ENCODE measurements around the gene BLVRB.
"Not testable (repeated sequence)": the region's sequence is repeated elsewhere in the genome, so short reads cannot be mapped to it uniquely, and the experiment has no call there.

The BLVRB gene

DNA sequence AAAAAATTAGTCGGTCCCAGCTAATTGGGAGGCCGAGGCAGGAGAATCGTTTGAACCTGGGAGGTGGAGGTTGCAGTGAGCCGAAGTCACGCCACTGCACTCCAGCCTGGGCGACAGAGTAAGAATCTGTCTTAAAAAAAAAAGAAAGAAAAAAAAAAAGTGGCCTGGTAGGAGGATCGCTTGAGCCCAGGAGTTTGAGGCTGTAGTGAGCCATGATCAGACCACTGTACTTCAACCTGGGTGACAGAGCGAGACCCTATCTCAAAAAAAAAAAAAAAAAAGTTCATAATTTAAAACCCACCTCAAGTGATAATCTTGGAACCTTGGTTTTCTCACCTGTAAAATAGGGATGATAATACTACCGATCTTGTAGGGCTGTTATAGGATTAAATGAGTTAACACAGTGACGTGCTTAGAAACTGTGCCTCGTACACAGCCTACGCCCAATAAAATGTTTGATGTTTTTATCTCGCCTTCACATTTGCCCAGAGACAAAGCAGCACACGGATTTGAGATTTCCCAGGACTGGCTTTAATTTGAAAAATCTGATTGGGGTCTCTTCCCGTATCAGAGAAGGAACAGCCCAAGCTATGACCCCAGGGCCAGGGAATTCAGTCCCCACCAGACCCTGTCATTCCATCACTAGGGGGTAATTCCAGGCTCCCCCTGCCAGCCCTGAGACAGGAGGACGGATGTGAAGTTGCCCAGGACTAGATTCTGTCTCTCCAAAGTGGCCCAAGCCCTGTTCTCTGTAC, 43.4 kb downstream of the BLVRB start:
- DNase-seq, result no peak

DNA sequence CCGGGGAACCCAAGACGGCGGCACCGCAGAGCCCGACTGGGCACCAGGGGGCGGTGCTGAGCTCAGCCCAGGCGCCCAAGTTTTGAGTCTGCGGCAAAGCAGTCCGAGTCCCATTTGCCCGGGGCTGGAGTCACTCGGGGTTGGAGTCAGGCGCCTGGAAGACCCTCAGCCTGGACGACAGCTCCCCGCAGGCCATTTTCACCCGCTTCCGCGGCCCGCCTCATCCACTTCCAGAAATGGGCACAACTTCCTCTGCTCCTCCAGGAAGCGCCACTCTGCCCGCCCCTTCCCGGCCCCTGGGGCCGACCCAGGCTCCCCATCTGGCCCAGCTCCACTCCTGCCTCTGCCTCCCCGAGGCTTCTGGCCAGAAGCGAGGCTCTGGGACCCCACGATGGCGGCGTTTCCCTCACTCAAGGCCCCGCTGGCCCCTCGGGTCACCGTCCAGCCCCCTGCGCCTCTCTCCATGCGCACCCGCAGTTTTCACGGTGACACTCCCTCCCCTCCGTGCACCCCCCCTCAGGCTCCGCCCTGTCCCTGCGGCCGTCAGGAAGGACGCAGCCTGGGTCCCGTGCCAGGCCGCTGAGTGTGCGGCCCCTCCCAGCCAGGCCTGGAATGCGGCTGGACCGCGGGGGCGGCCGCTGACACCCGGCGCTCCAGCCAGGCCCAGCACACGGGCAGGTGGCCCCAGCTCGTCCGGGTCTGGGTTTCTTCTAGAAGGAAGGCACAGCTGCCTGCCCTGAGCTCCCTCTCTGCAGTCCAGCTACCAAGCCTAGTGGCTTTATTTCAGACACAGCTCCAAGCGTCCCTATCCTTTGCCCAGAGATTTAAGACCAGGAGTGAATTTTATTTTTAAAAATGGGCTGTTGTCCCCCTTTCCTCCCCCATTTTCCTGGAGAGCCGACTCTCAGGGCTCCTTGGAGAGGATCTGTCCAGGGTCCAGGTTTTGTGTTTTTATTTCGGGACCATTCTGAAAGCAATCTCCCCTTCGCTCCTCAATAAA, 44.5 kb downstream of the BLVRB start:
- DNase-seq, result peak; percentile 68 to 79

DNA sequence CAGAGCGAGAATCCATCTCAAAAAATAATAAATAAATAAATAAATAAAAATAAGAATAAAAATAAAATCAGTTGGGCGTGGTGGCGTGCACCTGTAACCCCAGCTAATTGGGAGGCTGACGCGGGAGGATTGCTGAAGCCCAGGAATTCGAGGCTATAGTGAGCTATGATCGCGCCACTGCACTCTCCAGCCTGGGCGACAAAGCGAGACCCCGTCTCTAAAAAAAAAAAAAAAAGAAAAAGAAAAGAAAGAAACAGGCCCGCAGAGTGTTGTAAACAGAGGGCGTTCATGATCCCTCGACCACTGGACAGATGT, 45.1 kb downstream of the BLVRB start:
- no peak for DNase-seq

DNA sequence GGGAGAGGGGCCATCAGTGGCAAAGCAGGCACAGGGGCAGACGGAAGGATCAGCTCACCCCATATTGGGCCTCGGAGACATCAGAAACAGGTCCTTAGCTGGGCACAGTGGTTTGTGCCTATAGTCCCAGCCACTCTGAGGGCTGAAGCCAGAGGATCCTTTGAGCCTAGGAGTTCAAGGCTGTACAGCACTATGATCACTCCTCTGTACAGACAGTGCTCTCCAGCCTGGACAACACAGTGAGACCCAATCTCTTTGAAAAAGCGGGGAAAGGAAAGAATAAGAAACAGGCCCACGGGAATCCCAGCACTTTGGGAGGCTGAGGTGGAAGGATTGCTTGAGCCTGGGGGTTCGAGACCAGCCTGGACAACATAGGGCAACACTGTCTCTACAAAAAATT, 45.8 kb downstream of the BLVRB start:
- DNase-seq, result no peak

GRCh38 chr19:40419066-40419612, 46.4 kb downstream of the BLVRB start:
- no peak for DNase-seq

DNA sequence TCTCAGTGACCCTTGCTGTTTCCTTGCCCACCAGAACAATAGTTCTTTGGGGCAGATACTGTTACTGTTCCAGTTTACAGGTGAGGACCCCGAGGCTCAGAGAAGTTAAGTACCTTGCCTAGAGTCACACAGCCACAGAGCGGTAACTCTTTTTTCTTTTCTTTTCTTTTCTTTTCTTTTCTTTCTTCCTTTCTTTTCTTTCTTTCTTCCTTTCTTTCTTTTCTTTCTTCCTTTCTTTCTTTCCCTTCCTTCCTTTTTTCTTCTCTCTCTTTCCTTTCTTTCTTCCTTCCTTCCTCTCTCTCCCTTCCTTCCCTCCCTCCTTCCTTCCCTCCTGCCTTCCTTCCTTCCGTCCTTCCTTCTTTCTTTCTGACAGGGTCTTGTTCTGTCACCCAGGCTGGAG, 47.5 kb downstream of the BLVRB start:
- no peak for DNase-seq

DNA sequence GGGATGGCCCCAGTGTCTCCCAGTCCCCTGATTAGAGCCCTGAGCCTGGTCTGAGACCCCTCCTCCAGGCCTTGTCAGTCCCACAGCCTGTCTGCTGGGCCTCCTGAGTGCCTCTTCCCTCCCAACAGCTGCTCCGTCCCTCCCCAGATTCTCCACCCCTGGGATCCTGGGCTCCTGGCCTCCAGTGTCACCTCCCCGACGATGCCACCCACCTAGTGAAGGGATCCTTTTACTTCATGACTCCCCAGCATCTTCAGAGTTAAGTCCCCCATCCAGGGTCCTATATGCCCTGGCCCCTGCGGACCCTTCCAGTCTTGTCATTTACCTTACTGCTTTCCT, 47.9 kb downstream of the BLVRB start:
- DNase-seq, result no peak

DNA sequence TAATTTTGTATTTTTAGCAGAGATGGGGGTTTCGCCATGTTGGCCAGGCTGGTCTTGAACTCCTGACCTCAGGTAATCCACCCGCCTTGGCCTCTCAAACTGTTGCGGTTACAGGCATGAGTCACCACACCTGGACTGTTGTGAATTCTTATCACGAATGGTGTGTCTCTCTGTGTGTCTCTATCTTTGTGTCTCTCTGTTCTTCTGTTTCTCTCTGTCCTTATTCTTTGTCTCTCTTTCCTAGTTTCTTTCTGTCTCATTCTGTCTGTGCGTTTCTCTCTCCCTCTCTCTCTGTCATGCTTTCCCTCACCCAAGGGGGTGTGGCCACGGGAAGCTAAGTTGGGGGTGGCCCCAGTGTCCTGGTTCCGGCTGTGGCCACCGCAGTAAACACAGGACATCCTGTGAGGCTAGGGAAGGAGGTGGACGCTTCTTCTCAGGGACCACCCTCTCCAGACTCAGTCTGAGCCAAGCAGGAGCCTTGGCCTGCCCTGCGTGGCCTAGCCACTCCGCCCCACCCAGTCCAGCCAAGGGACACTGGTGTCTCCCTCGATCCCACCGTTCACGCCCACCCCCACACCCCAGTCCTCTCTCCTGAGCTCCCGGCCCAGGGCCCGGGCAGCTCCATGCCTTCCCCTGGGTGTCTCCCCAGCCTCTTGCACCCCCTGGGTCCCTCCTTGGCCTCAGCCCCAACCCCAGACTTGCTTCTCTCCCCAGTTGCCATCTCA, 48.5 kb downstream of the BLVRB start:
- no peak for DNase-seq

DNA sequence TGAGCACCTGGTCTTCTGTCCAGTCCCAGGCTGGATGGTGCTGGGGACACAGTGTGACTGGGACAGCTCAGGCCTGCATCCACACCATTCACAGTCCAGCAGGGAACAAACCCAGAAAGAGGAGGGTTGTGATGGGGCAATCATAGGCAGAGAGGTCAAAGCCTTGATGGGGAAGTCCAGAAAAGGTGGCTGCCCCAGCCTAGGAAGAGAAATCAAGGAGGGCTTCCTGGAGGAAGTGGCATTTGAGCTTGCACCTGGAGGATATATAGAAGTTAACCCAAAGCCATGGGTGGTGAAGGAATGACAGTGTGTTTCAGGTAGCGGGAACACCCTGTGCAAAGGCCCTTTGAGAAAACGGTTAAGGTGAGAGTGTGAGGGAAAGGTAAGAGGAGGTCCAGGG, 49.8 kb downstream of the BLVRB start:
- no peak for DNase-seq

GRCh38 chr19:40414542-40415535, 50.7 kb downstream of the BLVRB start:
- no peak for DNase-seq

GRCh38 chr19:40413291-40413845, 52.2 kb downstream of the BLVRB start, which contains the start of gene PRX:
TSS of gene PRX (minus strand) at chr19:40413378. CDS start at chr19:40407932, 5,446 bp downstream.
- DNase-seq, result no peak

- no peak for DNase-seq
Measured at GRCh38 chr19:40412866-40413265, 52.7 kb downstream of the BLVRB start.

- DNase-seq, result no peak
Measured at GRCh38 chr19:40411958-40412499, 53.5 kb downstream of the BLVRB start.

GRCh38 chr19:40411125-40411842, 54.3 kb downstream of the BLVRB start:
- DNase-seq, result no peak

DNA sequence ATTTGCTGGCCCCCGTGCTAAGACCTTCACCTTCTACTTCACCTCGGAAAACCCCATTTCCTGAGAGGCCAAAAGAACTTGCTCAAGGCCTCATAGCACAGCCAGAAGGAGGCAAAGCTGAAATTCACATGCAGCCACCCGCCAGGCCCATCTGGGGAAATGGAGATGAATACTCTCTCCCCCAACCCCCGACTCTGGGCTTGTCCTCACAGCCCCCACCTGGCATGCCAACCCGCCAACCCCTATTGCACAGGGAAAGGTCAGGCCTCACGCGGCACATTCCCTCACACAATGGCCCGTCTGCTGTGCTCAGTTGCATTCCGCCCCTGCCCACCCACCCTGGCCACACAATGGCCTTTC, 55.5 kb downstream of the BLVRB start:
- DNase-seq, result no peak

- DNase-seq, result not testable (repeated sequence)
Measured at GRCh38 chr19:40408598-40408925, 57.0 kb downstream of the BLVRB start.

DNA sequence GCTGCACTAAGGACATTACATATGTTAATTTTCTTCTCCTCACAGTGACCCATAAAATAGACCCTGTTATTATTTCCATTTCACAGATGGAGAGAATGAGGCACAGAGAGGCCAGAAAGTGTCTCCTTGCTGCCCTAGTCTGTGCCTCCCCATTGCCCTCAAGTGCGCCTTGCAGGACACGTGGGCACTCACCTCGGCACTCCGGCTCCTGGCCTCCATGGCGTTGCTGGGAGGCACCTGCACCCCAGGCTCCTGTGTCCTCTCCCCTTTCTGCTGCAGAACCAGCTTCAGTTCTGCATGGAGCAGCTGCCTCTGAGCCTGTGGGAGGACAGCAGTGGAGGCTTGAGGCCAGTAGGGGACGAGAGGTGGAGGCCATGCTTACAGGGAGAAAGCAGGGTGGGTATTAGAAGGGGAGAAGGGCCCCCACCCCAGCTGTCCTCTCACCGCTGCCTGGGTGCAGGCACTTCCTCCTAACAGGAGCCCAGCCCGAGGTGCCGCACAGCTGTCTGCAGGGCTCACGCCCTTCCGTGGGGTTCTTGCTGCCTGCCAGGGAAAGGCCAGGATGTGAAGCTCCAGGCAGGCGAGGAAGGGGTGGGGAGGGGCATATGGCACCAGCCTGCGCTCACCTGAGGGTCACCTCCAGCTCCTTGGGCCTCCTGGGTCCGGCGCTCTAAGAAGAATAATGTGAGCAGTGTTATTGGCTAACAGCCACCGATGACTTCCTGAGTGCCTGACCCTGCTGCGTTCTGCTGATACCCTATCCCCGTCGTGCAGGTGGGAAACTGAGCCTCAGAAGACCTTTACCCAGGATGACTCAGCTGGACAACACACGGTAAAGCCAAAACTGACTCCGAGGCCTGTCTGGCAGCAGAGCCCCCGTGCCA, 57.6 kb downstream of the BLVRB start:
- no peak for DNase-seq

- DNase-seq, result peak; percentile 59 to 71
Measured at GRCh38 chr19:40403262-40403984, 62.1 kb downstream of the BLVRB start.

DNA sequence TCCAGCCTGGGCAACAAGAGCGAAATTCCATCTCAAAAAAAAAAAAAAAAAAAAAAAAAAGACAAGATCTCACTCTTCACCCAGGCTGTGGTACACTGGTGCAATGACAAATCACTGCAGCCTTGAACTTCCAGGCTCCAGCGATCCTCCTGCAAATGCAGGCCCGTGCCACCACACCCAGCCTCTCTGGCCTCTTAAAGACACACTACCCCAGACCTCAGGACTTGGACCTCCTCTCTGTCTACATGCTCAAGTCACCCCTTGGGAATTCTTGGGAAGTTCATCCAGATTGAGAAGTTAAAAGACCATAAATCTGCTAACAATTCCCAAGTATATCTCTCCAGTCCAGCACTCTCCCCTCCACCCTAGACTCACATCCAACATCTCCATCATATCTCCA, 65.0 kb downstream of the BLVRB start:
- DNase-seq, result no peak
